ENCODE measurements around the gene SLC25A25. TPM values are rescaled to one million over a fixed set of nuclear protein-coding genes. Genes with fewer than 3 reads are reported as not detected.

The SLC25A25 gene
- total and polyA plus RNA-seq, 11 donors, result 1.7 to 15.1 (median 6.7) TPM

DNA sequence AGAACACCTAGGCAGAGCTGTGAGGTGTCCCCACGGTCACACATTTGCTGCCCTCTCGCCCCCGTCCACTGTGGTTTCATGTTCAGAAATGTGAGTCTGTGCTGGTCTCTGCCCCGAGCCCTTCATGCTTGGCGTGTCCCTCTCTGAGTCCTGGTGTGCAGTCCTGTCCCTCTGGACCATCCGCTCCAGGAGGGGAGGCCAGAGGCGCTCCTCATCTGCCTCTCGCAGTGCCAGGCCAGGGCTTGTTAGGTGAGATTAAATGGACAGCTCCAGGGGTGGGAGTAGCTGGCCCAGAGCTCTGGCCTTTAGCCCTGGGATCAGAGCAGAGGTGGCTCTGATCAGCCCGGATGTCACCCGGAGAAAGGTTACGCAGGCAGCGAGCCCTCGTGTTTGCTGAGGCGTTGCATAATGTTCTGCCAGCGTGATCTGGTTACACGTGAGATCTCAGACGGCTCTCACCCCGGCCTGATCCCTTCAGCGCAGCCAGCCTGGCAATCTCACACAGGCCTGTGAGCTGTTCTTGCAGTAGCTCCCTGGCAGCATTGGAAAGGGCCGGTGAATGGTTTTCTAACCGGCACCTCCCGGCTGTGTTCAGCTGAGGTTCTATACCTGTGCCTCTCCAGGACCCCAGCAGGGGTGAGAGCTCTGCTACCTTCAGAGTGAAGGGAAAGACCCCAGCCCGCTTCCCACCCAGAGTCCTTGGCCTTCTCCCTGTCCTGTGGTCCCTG, 35.0 kb downstream of the SLC25A25 start:
- 92 to 95% (median 93%) methylated on average over 19 to 23 of the region's 23 CpGs for WGBS, 4 donors
- ATAC-seq (no peak), DNase-seq (peak in 4 of 5 donors; percentile 11 to 58 (median 28))
- TF ChIP-seq CTCF (IDR thresholded peaks at IDR 0.05), result no peak
- no peak for TF ChIP-seq POLR2A (IDR thresholded peaks at IDR 0.05)
- Histone ChIP-seq H3K4me1 (peaks cover 7 to 59% (median 44%) of the 10 kb centered on the region in 12 donors), H3K27me3 (no peaks in the 10 kb centered on the region), H3K36me3 (peaks cover 4 to 75% (median 65%) of the 10 kb centered on the region in 9 donors), H3K4me3 (no peak overlapping the region), H3K27ac (peak overlapping the region in 1 of 12 donors; percentile 27), H3K9me3 (no peaks in the 10 kb centered on the region)
- intact Hi-C loops (cut with DNase I), result no loop called here

DNA sequence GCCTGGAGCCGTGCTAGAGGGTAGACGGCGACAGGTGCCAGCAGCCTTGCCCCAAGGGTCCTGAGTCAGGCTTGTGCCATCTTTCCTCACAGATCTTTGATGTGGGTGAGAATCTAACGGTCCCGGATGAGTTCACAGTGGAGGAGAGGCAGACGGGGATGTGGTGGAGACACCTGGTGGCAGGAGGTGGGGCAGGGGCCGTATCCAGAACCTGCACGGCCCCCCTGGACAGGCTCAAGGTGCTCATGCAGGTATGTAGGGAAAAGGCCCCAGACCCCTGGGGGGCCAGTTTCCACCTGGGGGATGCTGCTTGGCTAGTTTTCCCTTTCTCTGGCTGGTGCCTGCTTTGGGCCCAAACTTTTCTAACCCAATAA, 35.5 kb downstream of the SLC25A25 start:
- intact Hi-C loops (cut with DNase I), result no loop called here
- H3K27ac ChIP-seq, result no peak overlapping the region
- no peak for ATAC-seq
- WGBS, 4 donors, result 76 to 90% (median 81%) methylated on average over 8 of the region's 8 CpGs
- H3K9me3 ChIP-seq, result no peaks in the 10 kb centered on the region
- no peak for TF ChIP-seq POLR2A (IDR thresholded peaks at IDR 0.05)
- peak in 2 of 12 donors; percentile 8 to 11 for TF ChIP-seq CTCF (IDR thresholded peaks at IDR 0.05)
- peaks cover 7 to 54% (median 39%) of the 10 kb centered on the region in 12 donors for H3K4me1 ChIP-seq
- no peaks in the 10 kb centered on the region for H3K27me3 ChIP-seq
- H3K36me3 ChIP-seq, result peaks cover 4 to 81% (median 70%) of the 10 kb centered on the region in 9 donors
- DNase-seq, result peak in 3 of 5 donors; percentile 9 to 27 (median 11)
- no peak overlapping the region for H3K4me3 ChIP-seq

GRCh38 chr9:128104171-128104618, 36.2 kb downstream of the SLC25A25 start:
- Histone ChIP-seq H3K36me3 (peaks cover 4 to 87% (median 73%) of the 10 kb centered on the region in 9 donors), H3K4me3 (no peak overlapping the region), H3K27ac (no peak overlapping the region), H3K27me3 (no peaks in the 10 kb centered on the region), H3K9me3 (no peaks in the 10 kb centered on the region), H3K4me1 (peaks cover 7 to 48% (median 34%) of the 10 kb centered on the region in 12 donors)
- DNase-seq (peak in 4 of 5 donors; percentile 8 to 22 (median 16)), ATAC-seq (no peak)
- intact Hi-C loops (cut with DNase I), result no loop called here
- WGBS, 4 donors, result 72 to 80% (median 76%) methylated on average over 6 of the region's 6 CpGs
- TF ChIP-seq CTCF (IDR thresholded peaks at IDR 0.05) (no peak), POLR2A (IDR thresholded peaks at IDR 0.05) (no peak)

DNA sequence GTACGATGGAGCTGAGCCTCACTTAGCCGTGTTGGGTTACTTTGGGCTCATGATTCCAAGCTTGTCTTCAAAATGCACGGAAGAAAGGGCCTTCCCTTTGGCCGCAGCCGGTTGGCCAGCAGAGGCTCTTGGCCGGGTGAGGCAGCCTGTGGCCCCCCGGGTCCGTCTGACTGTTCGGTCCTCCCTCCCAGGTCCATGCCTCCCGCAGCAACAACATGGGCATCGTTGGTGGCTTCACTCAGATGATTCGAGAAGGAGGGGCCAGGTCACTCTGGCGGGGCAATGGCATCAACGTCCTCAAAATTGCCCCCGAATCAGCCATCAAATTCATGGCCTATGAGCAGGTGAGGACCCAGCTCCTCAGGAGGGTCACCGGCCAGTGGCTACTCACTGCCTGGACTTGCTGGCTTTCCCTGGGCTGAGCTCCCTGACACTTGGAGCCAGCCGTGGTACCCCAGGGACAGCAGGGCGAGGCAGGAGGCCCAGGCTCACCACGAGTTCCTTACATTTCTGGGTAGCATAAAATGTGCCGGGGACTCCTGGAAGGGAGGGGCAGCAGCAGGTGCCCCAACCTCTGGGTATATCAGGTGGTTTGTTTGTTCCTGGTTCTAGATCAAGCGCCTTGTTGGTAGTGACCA, 37.6 kb downstream of the SLC25A25 start:
- H3K27me3 ChIP-seq, result no peaks in the 10 kb centered on the region
- 88 to 91% (median 91%) methylated on average over 10 to 21 of the region's 21 CpGs for WGBS, 4 donors
- DNase-seq (peak in 2 of 5 donors; percentile 8 to 44), ATAC-seq (no peak)
- TF ChIP-seq CTCF (IDR thresholded peaks at IDR 0.05) (no peak), POLR2A (IDR thresholded peaks at IDR 0.05) (no peak)
- H3K9me3 ChIP-seq, result no peaks in the 10 kb centered on the region
- H3K36me3 ChIP-seq, result peaks cover 4 to 91% (median 73%) of the 10 kb centered on the region in 9 donors
- H3K4me3 ChIP-seq, result no peak overlapping the region
- peaks cover 2 to 38% (median 20%) of the 10 kb centered on the region in 12 donors for H3K4me1 ChIP-seq
- intact Hi-C loops (cut with DNase I), result no loop called here
- no peak overlapping the region for H3K27ac ChIP-seq
